Measurements from ENCODE around the gene ADA.

DNA sequence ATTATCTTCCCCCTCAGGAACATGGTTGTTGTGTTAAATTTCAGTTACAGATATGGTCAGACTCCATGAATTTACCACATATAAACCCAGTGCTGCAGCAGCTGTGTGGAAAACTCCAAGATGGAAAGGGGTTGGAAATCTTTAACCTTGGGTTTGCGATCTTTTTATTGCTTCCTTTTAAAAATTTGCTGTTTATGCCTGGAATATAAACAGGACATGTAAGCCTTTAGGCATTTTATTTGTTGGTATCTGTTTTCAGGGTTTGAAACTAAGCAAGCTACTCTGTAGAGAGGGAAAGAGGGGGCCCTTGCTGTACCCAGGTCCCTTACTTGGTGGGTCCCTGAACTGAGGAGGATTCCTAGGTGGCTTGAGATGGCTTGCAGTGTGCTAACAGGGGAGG lies 68.3 kb downstream of the ADA start:
- TF ChIP-seq, protein P1, sequence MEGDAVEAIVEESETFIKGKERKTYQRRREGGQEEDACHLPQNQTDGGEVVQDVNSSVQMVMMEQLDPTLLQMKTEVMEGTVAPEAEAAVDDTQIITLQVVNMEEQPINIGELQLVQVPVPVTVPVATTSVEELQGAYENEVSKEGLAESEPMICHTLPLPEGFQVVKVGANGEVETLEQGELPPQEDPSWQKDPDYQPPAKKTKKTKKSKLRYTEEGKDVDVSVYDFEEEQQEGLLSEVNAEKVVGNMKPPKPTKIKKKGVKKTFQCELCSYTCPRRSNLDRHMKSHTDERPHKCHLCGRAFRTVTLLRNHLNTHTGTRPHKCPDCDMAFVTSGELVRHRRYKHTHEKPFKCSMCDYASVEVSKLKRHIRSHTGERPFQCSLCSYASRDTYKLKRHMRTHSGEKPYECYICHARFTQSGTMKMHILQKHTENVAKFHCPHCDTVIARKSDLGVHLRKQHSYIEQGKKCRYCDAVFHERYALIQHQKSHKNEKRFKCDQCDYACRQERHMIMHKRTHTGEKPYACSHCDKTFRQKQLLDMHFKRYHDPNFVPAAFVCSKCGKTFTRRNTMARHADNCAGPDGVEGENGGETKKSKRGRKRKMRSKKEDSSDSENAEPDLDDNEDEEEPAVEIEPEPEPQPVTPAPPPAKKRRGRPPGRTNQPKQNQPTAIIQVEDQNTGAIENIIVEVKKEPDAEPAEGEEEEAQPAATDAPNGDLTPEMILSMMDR (IDR thresholded peaks at IDR 0.05), result no peak
- TF ChIP-seq RFX5 (IDR thresholded peaks at IDR 0.05; ENCODE audit: low read length), result no peak
- TF ChIP-seq EZH2phosphoT487 (IDR thresholded peaks at IDR 0.05; ENCODE audit: borderline replicate concordance, low read depth), result no peak
- TF ChIP-seq CHD2 (IDR thresholded peaks at IDR 0.05; ENCODE audit: low read length, partially characterized antibody), result no peak
- TF ChIP-seq POLR2AphosphoS5 (IDR thresholded peaks at IDR 0.05; ENCODE audit: low read depth, low read length), result no peak
- TF ChIP-seq MXI1 (IDR thresholded peaks at IDR 0.05; ENCODE audit: low read depth, low read length), result no peak
- TF ChIP-seq, protein P2, sequence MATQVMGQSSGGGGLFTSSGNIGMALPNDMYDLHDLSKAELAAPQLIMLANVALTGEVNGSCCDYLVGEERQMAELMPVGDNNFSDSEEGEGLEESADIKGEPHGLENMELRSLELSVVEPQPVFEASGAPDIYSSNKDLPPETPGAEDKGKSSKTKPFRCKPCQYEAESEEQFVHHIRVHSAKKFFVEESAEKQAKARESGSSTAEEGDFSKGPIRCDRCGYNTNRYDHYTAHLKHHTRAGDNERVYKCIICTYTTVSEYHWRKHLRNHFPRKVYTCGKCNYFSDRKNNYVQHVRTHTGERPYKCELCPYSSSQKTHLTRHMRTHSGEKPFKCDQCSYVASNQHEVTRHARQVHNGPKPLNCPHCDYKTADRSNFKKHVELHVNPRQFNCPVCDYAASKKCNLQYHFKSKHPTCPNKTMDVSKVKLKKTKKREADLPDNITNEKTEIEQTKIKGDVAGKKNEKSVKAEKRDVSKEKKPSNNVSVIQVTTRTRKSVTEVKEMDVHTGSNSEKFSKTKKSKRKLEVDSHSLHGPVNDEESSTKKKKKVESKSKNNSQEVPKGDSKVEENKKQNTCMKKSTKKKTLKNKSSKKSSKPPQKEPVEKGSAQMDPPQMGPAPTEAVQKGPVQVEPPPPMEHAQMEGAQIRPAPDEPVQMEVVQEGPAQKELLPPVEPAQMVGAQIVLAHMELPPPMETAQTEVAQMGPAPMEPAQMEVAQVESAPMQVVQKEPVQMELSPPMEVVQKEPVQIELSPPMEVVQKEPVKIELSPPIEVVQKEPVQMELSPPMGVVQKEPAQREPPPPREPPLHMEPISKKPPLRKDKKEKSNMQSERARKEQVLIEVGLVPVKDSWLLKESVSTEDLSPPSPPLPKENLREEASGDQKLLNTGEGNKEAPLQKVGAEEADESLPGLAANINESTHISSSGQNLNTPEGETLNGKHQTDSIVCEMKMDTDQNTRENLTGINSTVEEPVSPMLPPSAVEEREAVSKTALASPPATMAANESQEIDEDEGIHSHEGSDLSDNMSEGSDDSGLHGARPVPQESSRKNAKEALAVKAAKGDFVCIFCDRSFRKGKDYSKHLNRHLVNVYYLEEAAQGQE (IDR thresholded peaks at IDR 0.05; ENCODE audit: low read depth, low read length), result no peak
- no peak for TF ChIP-seq FOXM1 (IDR thresholded peaks at IDR 0.05; ENCODE audit: low read depth)

All from SK-N-SH (cell line).